ENCODE data around the gene SLITRK2. TPM values are rescaled to one million over a fixed set of nuclear protein-coding genes. Genes with fewer than 3 reads are reported as not detected.

SLITRK2 gene
- total RNA-seq, 2 experiments from 2014 or later, result not detected

GRCh38 chrX:145825896-145826295 lies 8.3 kb downstream of the SLITRK2 start:
- DNase-seq, result no peak
- Mint-ChIP-seq H3K27ac (no peak overlapping the region), H3K9me3 (no peaks in the 10 kb centered on the region), H3K36me3 (ENCODE audit: low read depth) (no peaks in the 10 kb centered on the region), H3K4me3 (no peak overlapping the region), H3K4me1 (no peaks in the 10 kb centered on the region), H3K27me3 (no peaks in the 10 kb centered on the region)
- CTCF ChIA-PET, result no interaction called here
- POLR2A ChIA-PET, result no interaction called here

- Mint-ChIP-seq H3K36me3 (ENCODE audit: low read depth) (no peaks in the 10 kb centered on the region), H3K27me3 (no peaks in the 10 kb centered on the region), H3K4me3 (no peak overlapping the region), H3K9me3 (no peaks in the 10 kb centered on the region), H3K27ac (no peak overlapping the region), H3K4me1 (no peaks in the 10 kb centered on the region)
- CTCF ChIA-PET, result no interaction called here
- POLR2A ChIA-PET, result no interaction called here
- DNase-seq, result no peak
These were observed 8.8 kb downstream of the SLITRK2 start for GRCh38 chrX:145826466-145826865.

GRCh38 chrX:145832796-145833195 lies 15.2 kb downstream of the SLITRK2 start:
- Mint-ChIP-seq H3K4me3 (no peak overlapping the region), H3K9me3 (no peaks in the 10 kb centered on the region), H3K27ac (no peak overlapping the region), H3K27me3 (no peaks in the 10 kb centered on the region), H3K4me1 (no peaks in the 10 kb centered on the region), H3K36me3 (ENCODE audit: low read depth) (no peaks in the 10 kb centered on the region)
- ChIA-PET POLR2A (no interaction called here), CTCF (no interaction called here)
- DNase-seq, result no peak

GRCh38 chrX:145840531-145840930 lies 22.9 kb downstream of the SLITRK2 start:
- H3K36me3 Mint-ChIP-seq (ENCODE audit: low read depth), result no peaks in the 10 kb centered on the region
- no peak for DNase-seq
- no peaks in the 10 kb centered on the region for H3K27me3 Mint-ChIP-seq
- ChIA-PET CTCF (no interaction called here), POLR2A (no interaction called here)
- H3K4me3 Mint-ChIP-seq, result no peak overlapping the region
- H3K4me1 Mint-ChIP-seq, result no peaks in the 10 kb centered on the region
- H3K9me3 Mint-ChIP-seq, result no peaks in the 10 kb centered on the region
- H3K27ac Mint-ChIP-seq, result no peak overlapping the region

GRCh38 chrX:145843146-145843904 lies 25.7 kb downstream of the SLITRK2 start:
- H3K4me3 Mint-ChIP-seq, result no peak overlapping the region
- H3K9me3 Mint-ChIP-seq, result no peaks in the 10 kb centered on the region
- H3K27me3 Mint-ChIP-seq, result no peaks in the 10 kb centered on the region
- no peaks in the 10 kb centered on the region for H3K4me1 Mint-ChIP-seq
- POLR2A ChIA-PET, result no interaction called here
- no peak for DNase-seq
- CTCF ChIA-PET, result no interaction called here
- H3K36me3 Mint-ChIP-seq (ENCODE audit: low read depth), result no peaks in the 10 kb centered on the region
- H3K27ac Mint-ChIP-seq, result no peak overlapping the region

GRCh38 chrX:145844886-145845285 lies 27.3 kb downstream of the SLITRK2 start:
- no peaks in the 10 kb centered on the region for H3K27me3 Mint-ChIP-seq
- H3K4me3 Mint-ChIP-seq, result no peak overlapping the region
- H3K27ac Mint-ChIP-seq, result no peak overlapping the region
- H3K9me3 Mint-ChIP-seq, result no peaks in the 10 kb centered on the region
- H3K36me3 Mint-ChIP-seq (ENCODE audit: low read depth), result no peaks in the 10 kb centered on the region
- ChIA-PET POLR2A (no interaction called here), CTCF (no interaction called here)
- H3K4me1 Mint-ChIP-seq, result no peaks in the 10 kb centered on the region
- DNase-seq, result no peak

- no peak for DNase-seq
- no peaks in the 10 kb centered on the region for H3K9me3 Mint-ChIP-seq
- ChIA-PET POLR2A (no interaction called here), CTCF (no interaction called here)
- no peaks in the 10 kb centered on the region for H3K4me1 Mint-ChIP-seq
- no peaks in the 10 kb centered on the region for H3K27me3 Mint-ChIP-seq
- H3K4me3 Mint-ChIP-seq, result no peak overlapping the region
- no peaks in the 10 kb centered on the region for H3K36me3 Mint-ChIP-seq (ENCODE audit: low read depth)
- H3K27ac Mint-ChIP-seq, result no peak overlapping the region
These were observed 30.8 kb downstream of the SLITRK2 start for GRCh38 chrX:145848448-145848847.

GRCh38 chrX:145848857-145849256 lies 31.2 kb downstream of the SLITRK2 start:
- H3K36me3 Mint-ChIP-seq (ENCODE audit: low read depth), result no peaks in the 10 kb centered on the region
- no peak for DNase-seq
- no peak overlapping the region for H3K27ac Mint-ChIP-seq
- H3K27me3 Mint-ChIP-seq, result no peaks in the 10 kb centered on the region
- H3K4me1 Mint-ChIP-seq, result no peaks in the 10 kb centered on the region
- H3K4me3 Mint-ChIP-seq, result no peak overlapping the region
- ChIA-PET CTCF (no interaction called here), POLR2A (no interaction called here)
- H3K9me3 Mint-ChIP-seq, result no peaks in the 10 kb centered on the region

GRCh38 chrX:145853181-145853580 lies 35.6 kb downstream of the SLITRK2 start:
- Mint-ChIP-seq H3K36me3 (ENCODE audit: low read depth) (no peaks in the 10 kb centered on the region), H3K4me1 (no peaks in the 10 kb centered on the region), H3K9me3 (no peaks in the 10 kb centered on the region), H3K4me3 (no peak overlapping the region), H3K27me3 (no peaks in the 10 kb centered on the region), H3K27ac (no peak overlapping the region)
- ChIA-PET POLR2A (no interaction called here), CTCF (no interaction called here)
- no peak for DNase-seq

- no peak for DNase-seq
- Mint-ChIP-seq H3K4me3 (no peak overlapping the region), H3K27me3 (no peaks in the 10 kb centered on the region), H3K4me1 (no peaks in the 10 kb centered on the region), H3K27ac (no peak overlapping the region), H3K36me3 (ENCODE audit: low read depth) (no peaks in the 10 kb centered on the region), H3K9me3 (no peaks in the 10 kb centered on the region)
- ChIA-PET POLR2A (no interaction called here), CTCF (no interaction called here)
These were observed 38.6 kb downstream of the SLITRK2 start for GRCh38 chrX:145856181-145856580.

- POLR2A ChIA-PET, result no interaction called here
These were observed 44.2 kb downstream of the SLITRK2 start for GRCh38 chrX:145861818-145862217.

GRCh38 chrX:145865082-145865481 lies 47.5 kb downstream of the SLITRK2 start:
- POLR2A ChIA-PET, result no interaction called here

More at GRCh38 chrX:145861818-145862217, 44.2 kb downstream of the SLITRK2 start:
- no peak overlapping the region for H3K4me3 Mint-ChIP-seq
- H3K36me3 Mint-ChIP-seq (ENCODE audit: low read depth), result no peaks in the 10 kb centered on the region
- CTCF ChIA-PET, result no interaction called here
- H3K4me1 Mint-ChIP-seq, result no peaks in the 10 kb centered on the region
- no peak overlapping the region for H3K27ac Mint-ChIP-seq
- no peaks in the 10 kb centered on the region for H3K27me3 Mint-ChIP-seq
- H3K9me3 Mint-ChIP-seq, result no peaks in the 10 kb centered on the region
- no peak for DNase-seq

More at GRCh38 chrX:145865082-145865481, 47.5 kb downstream of the SLITRK2 start:
- no peaks in the 10 kb centered on the region for H3K4me1 Mint-ChIP-seq
- no peaks in the 10 kb centered on the region for H3K36me3 Mint-ChIP-seq (ENCODE audit: low read depth)
- H3K9me3 Mint-ChIP-seq, result no peaks in the 10 kb centered on the region
- H3K27ac Mint-ChIP-seq, result no peak overlapping the region
- H3K4me3 Mint-ChIP-seq, result no peak overlapping the region
- CTCF ChIA-PET, result no interaction called here
- H3K27me3 Mint-ChIP-seq, result no peaks in the 10 kb centered on the region
- no peak for DNase-seq
